ENCODE results near the gene SLC28A1.

Gene SLC28A1

DNA sequence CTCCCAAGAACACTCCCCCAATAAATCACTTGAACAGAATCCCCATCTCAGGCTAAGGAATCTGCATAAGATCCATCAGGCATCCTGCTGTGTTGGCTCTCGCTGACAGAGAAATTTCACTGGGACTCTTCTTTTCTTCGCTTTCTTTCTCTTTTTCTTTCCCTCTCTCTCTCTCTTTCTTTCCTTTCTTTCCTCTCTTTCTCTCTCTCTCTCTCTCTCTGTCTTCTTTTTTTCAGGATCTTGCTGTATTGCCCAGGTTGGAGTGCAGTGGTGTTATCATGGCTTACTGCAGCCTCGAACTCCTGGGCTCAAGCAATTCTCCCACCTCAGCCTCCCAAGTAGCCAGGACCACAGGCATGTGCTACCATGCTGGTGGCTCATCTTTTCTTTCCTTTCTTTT lies 4.5 kb upstream of the SLC28A1 start:
- H3K27ac ChIP-seq, result no peak overlapping the region
- no peak for TF ChIP-seq CTCF (conservative IDR thresholded peaks at IDR 0.05)

DNA sequence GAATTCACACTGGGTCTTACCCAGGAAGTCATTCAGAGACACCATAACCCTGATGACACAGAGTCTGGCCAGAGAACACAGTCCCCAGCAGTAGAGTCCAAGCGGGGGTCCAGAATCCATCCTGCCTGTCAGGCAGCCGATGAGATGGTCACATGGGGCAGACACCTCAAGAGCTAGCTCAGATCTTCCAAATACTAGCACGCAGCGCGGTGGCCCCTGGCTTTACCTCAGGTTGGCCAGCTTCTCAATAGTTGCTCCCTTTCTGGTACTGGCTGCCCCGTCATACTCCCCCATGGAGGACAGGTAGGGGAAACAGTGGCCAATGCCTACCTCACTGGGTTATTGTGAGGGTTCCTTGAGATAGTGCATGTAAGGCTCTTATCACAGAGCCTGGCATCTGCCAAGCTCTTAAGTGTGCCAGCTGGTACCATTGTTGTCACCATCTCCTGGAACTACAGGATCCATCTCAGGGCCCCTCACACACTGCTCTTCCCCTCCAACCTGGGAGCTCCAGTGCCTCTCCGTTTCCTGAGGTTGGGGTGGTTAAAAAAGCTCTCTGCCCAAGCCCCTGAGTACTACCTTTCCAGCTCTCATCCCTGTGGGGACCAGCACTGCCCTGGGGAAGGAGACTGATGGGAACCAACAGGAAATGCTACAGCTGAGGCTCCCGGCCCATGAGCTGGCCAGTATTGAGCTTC lies 3.5 kb upstream of the SLC28A1 start:
- no peak for TF ChIP-seq CTCF (conservative IDR thresholded peaks at IDR 0.05)
- H3K27ac ChIP-seq, result no peak overlapping the region

DNA sequence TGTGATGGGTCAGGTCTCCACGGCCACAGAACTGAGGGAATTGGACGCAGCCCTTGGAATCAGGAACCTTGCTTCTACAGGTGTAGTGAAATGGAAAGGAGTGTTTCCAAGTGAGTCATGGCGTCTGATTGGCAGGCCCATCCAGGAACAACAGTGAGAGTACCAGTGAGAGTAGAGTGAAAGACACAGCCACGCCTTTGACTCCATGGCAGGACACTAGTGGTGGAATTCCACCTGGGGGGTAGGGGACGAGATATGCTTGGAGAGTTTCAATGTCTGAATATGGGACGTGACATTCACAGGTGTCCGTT lies 3.0 kb upstream of the SLC28A1 start:
- TF ChIP-seq CTCF (conservative IDR thresholded peaks at IDR 0.05), result no peak

GRCh38 chr15:84883466-84883865 lies 996 bp upstream of the SLC28A1 start:
- no peak for TF ChIP-seq CTCF (conservative IDR thresholded peaks at IDR 0.05)
- no peak overlapping the region for H3K27ac ChIP-seq

More for the DNA sequence above, 3.0 kb upstream of the SLC28A1 start:
- no peak overlapping the region for H3K27ac ChIP-seq

DNA sequence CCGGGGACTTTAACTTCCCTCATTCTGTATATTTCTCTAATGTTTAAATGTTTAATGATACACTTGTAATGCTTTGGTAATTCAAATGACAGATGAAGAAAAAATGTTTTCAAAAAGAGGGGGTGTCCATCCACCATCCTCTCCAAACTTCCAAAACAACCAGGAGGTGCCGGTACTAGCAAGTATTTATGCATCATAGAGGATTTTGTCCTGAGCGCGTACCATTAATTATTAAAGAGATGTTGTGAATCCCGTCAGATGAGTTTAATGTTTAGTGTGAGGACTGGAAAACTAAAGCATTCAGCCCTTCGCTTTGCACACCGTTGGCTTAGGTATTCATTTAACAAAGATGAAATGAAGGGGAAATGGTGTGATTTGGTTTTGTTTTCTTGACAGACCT lies 1.3 kb downstream of the SLC28A1 start:
- no peak overlapping the region for H3K27ac ChIP-seq
- no peak for TF ChIP-seq CTCF (conservative IDR thresholded peaks at IDR 0.05)

DNA sequence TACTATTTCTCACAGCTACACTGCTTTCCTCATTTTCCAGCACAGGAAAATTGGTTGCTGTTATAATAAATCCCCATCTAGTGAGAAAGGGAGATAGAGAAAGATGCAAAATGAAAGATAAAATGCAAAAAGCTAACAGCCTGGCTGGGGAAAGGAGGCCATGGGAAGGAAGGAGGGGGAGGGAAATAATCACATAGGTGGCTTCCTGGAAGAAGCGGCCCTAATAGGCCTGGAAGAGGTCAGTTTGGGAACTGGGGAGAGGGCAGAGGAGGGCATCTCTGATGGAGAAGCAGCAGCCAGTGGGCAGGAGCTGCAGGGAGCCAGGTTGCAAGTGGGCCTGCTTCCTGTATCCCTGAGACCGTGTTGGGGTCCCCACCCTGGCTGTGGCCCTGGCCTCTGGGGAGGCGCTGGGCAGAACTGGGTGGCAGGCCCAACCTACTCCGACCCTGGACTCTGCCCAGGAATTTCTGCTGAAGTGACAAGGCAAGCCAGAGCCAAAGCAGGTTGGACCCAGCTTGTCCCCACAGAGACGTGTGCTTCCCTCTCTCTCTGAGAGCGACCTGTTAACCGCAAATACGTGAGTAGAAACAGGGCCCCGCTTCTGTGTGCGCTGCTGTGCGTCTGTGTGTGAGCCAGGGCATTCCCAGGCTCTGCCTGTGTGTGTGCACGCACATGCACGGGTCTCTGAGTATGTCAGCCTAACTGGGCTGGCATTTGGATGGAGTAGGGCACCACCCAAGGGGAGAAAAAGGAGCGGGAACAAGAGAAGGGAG lies 1.9 kb downstream of the SLC28A1 start:
- no peak for TF ChIP-seq CTCF (conservative IDR thresholded peaks at IDR 0.05)
- H3K27ac ChIP-seq, result no peak overlapping the region

DNA sequence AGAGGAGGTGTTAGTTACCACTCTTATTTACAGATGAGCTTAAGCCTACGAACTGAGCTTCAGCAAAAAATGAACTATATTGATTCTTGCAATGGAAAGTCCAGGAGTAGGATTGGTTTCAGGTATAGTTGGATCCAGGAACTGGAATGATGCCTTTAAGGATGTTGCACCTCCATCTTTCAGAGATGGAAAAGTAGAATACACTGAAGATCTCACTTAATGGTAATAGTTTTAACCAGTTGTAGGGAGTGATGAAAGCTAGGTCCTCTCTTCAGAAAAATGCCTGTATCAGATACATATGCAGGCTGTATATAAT lies 2.5 kb downstream of the SLC28A1 start:
- H3K27ac ChIP-seq, result no peak overlapping the region
- TF ChIP-seq CTCF (conservative IDR thresholded peaks at IDR 0.05), result no peak

Measured in VCaP (cell line).